PC-3 (cell line): ENCODE measurements around the gene NEDD9.

Source experiments
- CTCF ChIP-seq: fragments of 300-600 bp; sonication (generic); conservative IDR thresholded peaks from 2 replicates; pipeline ENCODE4 v1.5.1; 2017; ENCODE audit warnings: antibody characterized with exemption, low read depth, mild to moderate bottlenecking, low read length
- EZH2 ChIP-seq: fragments of 300-600 bp; sonication (generic); IDR thresholded peaks from one replicate; pipeline ENCODE4 v1.6.1; 2017; ENCODE audit warnings: antibody characterized with exemption, mild to moderate bottlenecking, low read length; ENCODE audit not compliant: unreplicated experiment

GRCh38 chr6:11185204-11185842 lies 47.1 kb downstream of the NEDD9 start:
- no peak for TF ChIP-seq CTCF
- no peak for TF ChIP-seq EZH2
